ENCODE data around the gene KCTD16.

DNA sequence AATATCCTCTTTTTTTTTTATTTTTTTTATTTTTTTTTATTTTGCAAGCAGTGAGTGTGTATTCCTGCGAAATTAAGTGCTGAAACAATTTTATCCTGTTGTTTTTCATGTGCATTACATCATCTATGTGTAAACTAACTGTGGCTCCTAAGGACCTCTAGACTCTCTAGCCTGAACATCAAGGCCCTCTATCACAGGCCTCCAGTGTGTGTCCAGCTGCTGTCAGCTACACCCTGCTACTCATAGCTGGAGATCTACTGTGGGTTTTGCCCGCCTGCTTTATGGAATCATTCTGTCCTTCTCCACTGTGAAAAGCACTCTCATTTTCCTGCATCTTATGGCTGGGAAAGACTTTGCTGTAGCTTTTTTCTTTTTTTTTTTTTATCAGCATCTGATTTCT is 157.8 kb downstream of the KCTD16 start:
- TF ChIP-seq, protein P1, sequence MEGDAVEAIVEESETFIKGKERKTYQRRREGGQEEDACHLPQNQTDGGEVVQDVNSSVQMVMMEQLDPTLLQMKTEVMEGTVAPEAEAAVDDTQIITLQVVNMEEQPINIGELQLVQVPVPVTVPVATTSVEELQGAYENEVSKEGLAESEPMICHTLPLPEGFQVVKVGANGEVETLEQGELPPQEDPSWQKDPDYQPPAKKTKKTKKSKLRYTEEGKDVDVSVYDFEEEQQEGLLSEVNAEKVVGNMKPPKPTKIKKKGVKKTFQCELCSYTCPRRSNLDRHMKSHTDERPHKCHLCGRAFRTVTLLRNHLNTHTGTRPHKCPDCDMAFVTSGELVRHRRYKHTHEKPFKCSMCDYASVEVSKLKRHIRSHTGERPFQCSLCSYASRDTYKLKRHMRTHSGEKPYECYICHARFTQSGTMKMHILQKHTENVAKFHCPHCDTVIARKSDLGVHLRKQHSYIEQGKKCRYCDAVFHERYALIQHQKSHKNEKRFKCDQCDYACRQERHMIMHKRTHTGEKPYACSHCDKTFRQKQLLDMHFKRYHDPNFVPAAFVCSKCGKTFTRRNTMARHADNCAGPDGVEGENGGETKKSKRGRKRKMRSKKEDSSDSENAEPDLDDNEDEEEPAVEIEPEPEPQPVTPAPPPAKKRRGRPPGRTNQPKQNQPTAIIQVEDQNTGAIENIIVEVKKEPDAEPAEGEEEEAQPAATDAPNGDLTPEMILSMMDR (IDR thresholded peaks at IDR 0.05), result no peak
- no peak for TF ChIP-seq EZH2 (IDR thresholded peaks at IDR 0.05; ENCODE audit: borderline replicate concordance, insufficient read depth, low read depth, low read length, poor library complexity, severe bottlenecking)
